Gastroesophageal sphincter (tissue), 3 donors: ENCODE data around the gene VAV2.

ENCODE experiments used
- EP300 ChIP-seq: sonication (generic); formaldehyde crosslinking; IDR thresholded peaks from one replicate; pipeline ENCODE4 v1.6.1; 2017; ENCODE audit warnings: antibody characterized with exemption, mild to moderate bottlenecking
- POLR2A ChIP-seq, 2 donors: fragments of 450-650 bp; IDR thresholded peaks; one replicate each; pipeline ENCODE4 v1.6.1; 2017; ENCODE audit warnings: antibody characterized with exemption in 2 of 2, mild to moderate bottlenecking in 2 of 2, moderate library complexity in 1 of 2
- POLR2AphosphoS5 ChIP-seq: sonication (generic); formaldehyde crosslinking; IDR thresholded peaks from one replicate; pipeline ENCODE4 v1.6.1; 2017; ENCODE audit warnings: antibody characterized with exemption
- TF ChIP-seq, protein P1 (sequence below), 4 experiments: fragments of 200-600 bp in 2 of 4; fragments of 450-650 bp in 2 of 4; sonication (generic) in 1 of 4; IDR thresholded peaks; one replicate each; pipeline ENCODE4 v1.5.1; 2017 to 2019; ENCODE audit warnings: antibody characterized with exemption in 4 of 4, mild to moderate bottlenecking in 2 of 4, moderate library complexity in 2 of 4

DNA sequence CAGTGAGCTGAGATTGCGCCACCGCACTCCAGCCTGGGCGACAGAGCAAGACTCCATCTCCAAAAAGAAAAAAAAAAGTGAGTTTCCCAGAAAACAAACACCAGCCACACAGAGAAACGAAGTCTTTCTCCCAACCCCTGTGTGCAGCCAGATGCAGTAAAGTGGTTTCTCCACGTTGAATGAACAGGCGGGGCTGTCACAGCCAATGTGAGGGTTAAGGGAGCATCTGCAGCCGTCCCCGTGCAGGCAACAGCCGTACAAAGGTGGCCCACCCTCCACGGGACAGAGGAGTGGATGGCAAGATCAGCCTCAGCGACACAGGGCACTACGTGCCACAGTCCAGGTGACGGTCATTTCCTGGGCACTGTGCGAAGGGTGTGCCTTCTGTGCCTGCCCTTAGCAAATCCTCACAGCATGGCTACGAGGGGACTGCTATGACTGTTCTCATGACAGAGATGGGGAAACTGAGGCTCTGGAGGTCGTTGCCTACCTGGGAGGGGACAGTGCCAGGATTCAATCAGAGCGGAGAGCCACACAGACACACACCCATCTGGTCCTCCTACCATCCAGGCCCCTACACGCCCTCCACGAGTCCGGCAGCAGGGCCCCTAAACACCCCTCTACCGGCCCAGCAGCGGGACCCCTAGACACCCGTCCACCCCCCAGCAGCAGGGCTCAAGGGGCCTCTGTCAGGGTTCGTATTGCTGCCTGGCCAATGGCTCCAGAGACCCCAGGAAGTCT is 2.3 kb downstream of the VAV2 start:
- TF ChIP-seq, protein P1, sequence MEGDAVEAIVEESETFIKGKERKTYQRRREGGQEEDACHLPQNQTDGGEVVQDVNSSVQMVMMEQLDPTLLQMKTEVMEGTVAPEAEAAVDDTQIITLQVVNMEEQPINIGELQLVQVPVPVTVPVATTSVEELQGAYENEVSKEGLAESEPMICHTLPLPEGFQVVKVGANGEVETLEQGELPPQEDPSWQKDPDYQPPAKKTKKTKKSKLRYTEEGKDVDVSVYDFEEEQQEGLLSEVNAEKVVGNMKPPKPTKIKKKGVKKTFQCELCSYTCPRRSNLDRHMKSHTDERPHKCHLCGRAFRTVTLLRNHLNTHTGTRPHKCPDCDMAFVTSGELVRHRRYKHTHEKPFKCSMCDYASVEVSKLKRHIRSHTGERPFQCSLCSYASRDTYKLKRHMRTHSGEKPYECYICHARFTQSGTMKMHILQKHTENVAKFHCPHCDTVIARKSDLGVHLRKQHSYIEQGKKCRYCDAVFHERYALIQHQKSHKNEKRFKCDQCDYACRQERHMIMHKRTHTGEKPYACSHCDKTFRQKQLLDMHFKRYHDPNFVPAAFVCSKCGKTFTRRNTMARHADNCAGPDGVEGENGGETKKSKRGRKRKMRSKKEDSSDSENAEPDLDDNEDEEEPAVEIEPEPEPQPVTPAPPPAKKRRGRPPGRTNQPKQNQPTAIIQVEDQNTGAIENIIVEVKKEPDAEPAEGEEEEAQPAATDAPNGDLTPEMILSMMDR (IDR thresholded peaks at IDR 0.05) = no peak
- TF ChIP-seq EP300 (no peak), POLR2AphosphoS5 (no peak), POLR2A (IDR thresholded peaks at IDR 0.05) (no peak)
